K562 (cell line): ENCODE data around the gene PPP6C. TPM values are rescaled to one million over a fixed set of nuclear protein-coding genes. Genes with fewer than 3 reads are reported as not detected.

ENCODE experiments used
- CBFA2T3 ChIP-seq: fragments of 450-650 bp; IDR thresholded peaks from 2 replicates; pipeline ENCODE4 v1.6.1; 2017
- CCNT2 ChIP-seq: IDR thresholded peaks from 2 replicates; pipeline ENCODE4 v1.6.1; 2011; ENCODE audit warnings: borderline replicate concordance, low read depth, mild to moderate bottlenecking, moderate library complexity, mixed read lengths, low read length; ENCODE audit not compliant: insufficient read length; ENCODE audit errors: extremely low read depth
- CEBPB ChIP-seq: fragments of 450-650 bp; IDR thresholded peaks from 2 replicates; pipeline ENCODE4 v1.6.1; 2016; ENCODE audit warnings: missing genetic modification characterization, missing compliant biosample characterization
- DACH1 ChIP-seq: fragments of 450-650 bp; IDR thresholded peaks from 2 replicates; pipeline ENCODE4 v1.6.1; 2018; ENCODE audit not compliant: partially characterized antibody
- ELF4 ChIP-seq: fragments of 450-650 bp; formaldehyde crosslinking; IDR thresholded peaks from 2 replicates; pipeline ENCODE4 v1.4.0; 2022; ENCODE audit warnings: missing genetic modification characterization
- FIP1L1 ChIP-seq: fragments of 200-400 bp; formaldehyde crosslinking; IDR thresholded peaks from 2 replicates; pipeline ENCODE4 v1.6.1; 2018; ENCODE audit warnings: mild to moderate bottlenecking, low read depth, low read length; ENCODE audit not compliant: poor library complexity, severe bottlenecking
- GABPB2 ChIP-seq: fragments of 250-450 bp; sonication (Bioruptor Pico); conservative IDR thresholded peaks from 2 replicates; pipeline ENCODE4 v1.5.1; 2021; ENCODE audit warnings: mild to moderate bottlenecking
- HCFC1 ChIP-seq: IDR thresholded peaks from 2 replicates; pipeline ENCODE4 v1.6.1; 2012; ENCODE audit warnings: low read depth, low read length, improper control_type of control experiment
- HDAC1 ChIP-seq, 2 experiments: fragments of 450-650 bp; IDR thresholded peaks; 2 replicates each; pipeline ENCODE4 v1.6.1; 2016 to 2017; ENCODE audit warnings: inconsistent platforms in 1 of 2, mild to moderate bottlenecking in 1 of 2, moderate library complexity in 1 of 2
- HNRNPLL ChIP-seq: fragments of 200-400 bp; formaldehyde crosslinking; IDR thresholded peaks from 2 replicates; pipeline ENCODE4 v1.6.1; 2017; ENCODE audit warnings: low read length, low read depth, mild to moderate bottlenecking; ENCODE audit not compliant: poor library complexity, severe bottlenecking
- LCOR ChIP-seq: sonication (generic); formaldehyde crosslinking; IDR thresholded peaks from 2 replicates; pipeline ENCODE4 v1.8.0; 2022; ENCODE audit warnings: mild to moderate bottlenecking, missing genetic modification reagents
- MTA1 ChIP-seq: fragments of 450-650 bp; IDR thresholded peaks from 2 replicates; pipeline ENCODE4 v1.6.1; 2017; ENCODE audit warnings: borderline replicate concordance
- NEUROD1 ChIP-seq: fragments of 150-350 bp; IDR thresholded peaks from 2 replicates; pipeline ENCODE4 v1.6.1; 2014; ENCODE audit warnings: borderline replicate concordance, low read length, low read depth; ENCODE audit not compliant: partially characterized antibody
- POLR2A ChIP-seq: fragments of 450-650 bp; conservative IDR thresholded peaks from 2 replicates; pipeline ENCODE4 v1.6.1; 2016
- POLR2AphosphoS5 ChIP-seq: IDR thresholded peaks from 2 replicates; pipeline ENCODE4 v1.6.1; 2011; ENCODE audit warnings: mild to moderate bottlenecking, low read depth, low read length, moderate library complexity; ENCODE audit not compliant: control insufficient read depth, insufficient read depth
- RNF2 ChIP-seq: sonication (generic); IDR thresholded peaks from 2 replicates; pipeline ENCODE4 v1.6.1; 2016
- SMAD3 ChIP-seq: fragments of 450-650 bp; formaldehyde crosslinking; conservative IDR thresholded peaks from 2 replicates; pipeline ENCODE4 v1.4.0; 2020; ENCODE audit warnings: mild to moderate bottlenecking
- SMAD4 ChIP-seq: fragments of 250-450 bp; sonication (Bioruptor Pico); conservative IDR thresholded peaks from 2 replicates; pipeline ENCODE4 v1.8.0; 2021; ENCODE audit warnings: inconsistent platforms, mild to moderate bottlenecking, moderate library complexity
- SP1 ChIP-seq: sonication (generic); formaldehyde crosslinking; IDR thresholded peaks from 2 replicates; pipeline ENCODE4 v1.8.1; 2022; ENCODE audit warnings: mild to moderate bottlenecking, missing genetic modification reagents
- TCF3 ChIP-seq: sonication (generic); formaldehyde crosslinking; IDR thresholded peaks from 2 replicates; pipeline ENCODE4 v1.4.0; 2020; ENCODE audit warnings: mild to moderate bottlenecking, missing genetic modification reagents
- ZFP30 ChIP-seq: fragments of 250-450 bp; sonication (Bioruptor Pico); IDR thresholded peaks from 2 replicates; pipeline ENCODE4 v1.8.0; 2022; ENCODE audit warnings: moderate library complexity, mild to moderate bottlenecking, inconsistent platforms, borderline replicate concordance
- ZNF830 ChIP-seq: fragments of 250-450 bp; sonication (Bioruptor Pico); IDR thresholded peaks from 2 replicates; pipeline ENCODE4 v1.5.0; 2021; ENCODE audit warnings: mild to moderate bottlenecking
- polyA plus RNA-seq, 8 experiments: library from polyadenylated mRNA; depleted of rRNA in 4 of 8; stranded (reverse) in 5 of 8; unstranded in 3 of 8; fragments of >200 nt; fragmentation: Nextera tagmentation in 2 of 8; fragmentation: Illumina TruSeq in 1 of 8; extraction: Ambion mirVana in 2 of 8; extraction: Trizol in 1 of 8; gene quantifications; 2 replicates each; pipeline versions ENCODE4 v1.2.1 to v1.2.3, GENCODE V29; 2011 to 2014; ENCODE audit warnings: inconsistent platforms in 1 of 8, missing spikeins in 1 of 8
- total RNA-seq, 7 experiments: library from RNA; depleted of rRNA in 6 of 7; stranded (reverse); fragments of >200 nt in 6 of 7; fragmentation: Illumina TruSeq in 2 of 7; extraction: Trizol in 2 of 7; gene quantifications; 2 replicates each; pipeline versions ENCODE4 v1.2.1 to v1.2.3, GENCODE V29; 2011 to 2021; ENCODE audit warnings: low replicate concordance in 1 of 7
- TF ChIP-seq, protein P1 (sequence below): sonication (generic); formaldehyde crosslinking; IDR thresholded peaks from 2 replicates; pipeline ENCODE4 v1.8.0; 2022; ENCODE audit warnings: mild to moderate bottlenecking, missing genetic modification reagents
- TF ChIP-seq, protein P2 (sequence below), 2 experiments: fragments of 450-650 bp; conservative IDR thresholded peaks; 2 replicates each; pipeline ENCODE4 v1.6.1; 2017; ENCODE audit warnings: mild to moderate bottlenecking in 2 of 2, moderate library complexity in 2 of 2

PPP6C gene
- total and polyA plus RNA-seq, 9 of the 15 experiments (the other 6 are each of a cell fraction or from before 2014, with no cell fraction given): 18.8 to 44.8 (median 38.3) TPM

GRCh38 chr9:125200216-125201047 is 10.8 kb upstream of the PPP6C start, which contains the start of gene RABEPK (continued):
- TF ChIP-seq LCOR (CRISPR knock-in tag) (peak; percentile 53), ZNF830 (CRISPR knock-in tag) (peak; percentile 78; the same call in 1 of the 2 replicates), POLR2AphosphoS5 (peak; percentile 90), HNRNPLL (peak; percentile 53), HCFC1 (peak; percentile 49; the same call in 1 of the 2 replicates), CBFA2T3 (no peak), GABPB2 (CRISPR knock-in tag) (no peak), ELF4 (CRISPR knock-in tag) (peak; percentile 63; the same call in 1 of the 2 replicates), SMAD3 (CRISPR knock-in tag) (peak; percentile 65; the same call in 1 of the 2 replicates), FIP1L1 (peak; percentile 50), CEBPB (peak; percentile 97), MTA1 (no peak), SP1 (peak; percentile 81), ZFP30 (CRISPR knock-in tag) (no peak), NEUROD1 (peak; percentile 27), CCNT2 (peak; percentile 59), RNF2 (peak; percentile 48; the same call in 1 of the 2 replicates), POLR2A (peak; percentile 95), HDAC1 (IDR thresholded peaks at IDR 0.05) (peak in 1 of 2 experiments; percentile 98; a peak in 3 of 4 replicates), DACH1 (peak; percentile 38), TCF3 (peak; percentile 8; the same call in 1 of the 2 replicates), SMAD4 (CRISPR knock-in tag) (peak; percentile 14; the same call in 1 of the 2 replicates)
- TF ChIP-seq, protein P1, sequence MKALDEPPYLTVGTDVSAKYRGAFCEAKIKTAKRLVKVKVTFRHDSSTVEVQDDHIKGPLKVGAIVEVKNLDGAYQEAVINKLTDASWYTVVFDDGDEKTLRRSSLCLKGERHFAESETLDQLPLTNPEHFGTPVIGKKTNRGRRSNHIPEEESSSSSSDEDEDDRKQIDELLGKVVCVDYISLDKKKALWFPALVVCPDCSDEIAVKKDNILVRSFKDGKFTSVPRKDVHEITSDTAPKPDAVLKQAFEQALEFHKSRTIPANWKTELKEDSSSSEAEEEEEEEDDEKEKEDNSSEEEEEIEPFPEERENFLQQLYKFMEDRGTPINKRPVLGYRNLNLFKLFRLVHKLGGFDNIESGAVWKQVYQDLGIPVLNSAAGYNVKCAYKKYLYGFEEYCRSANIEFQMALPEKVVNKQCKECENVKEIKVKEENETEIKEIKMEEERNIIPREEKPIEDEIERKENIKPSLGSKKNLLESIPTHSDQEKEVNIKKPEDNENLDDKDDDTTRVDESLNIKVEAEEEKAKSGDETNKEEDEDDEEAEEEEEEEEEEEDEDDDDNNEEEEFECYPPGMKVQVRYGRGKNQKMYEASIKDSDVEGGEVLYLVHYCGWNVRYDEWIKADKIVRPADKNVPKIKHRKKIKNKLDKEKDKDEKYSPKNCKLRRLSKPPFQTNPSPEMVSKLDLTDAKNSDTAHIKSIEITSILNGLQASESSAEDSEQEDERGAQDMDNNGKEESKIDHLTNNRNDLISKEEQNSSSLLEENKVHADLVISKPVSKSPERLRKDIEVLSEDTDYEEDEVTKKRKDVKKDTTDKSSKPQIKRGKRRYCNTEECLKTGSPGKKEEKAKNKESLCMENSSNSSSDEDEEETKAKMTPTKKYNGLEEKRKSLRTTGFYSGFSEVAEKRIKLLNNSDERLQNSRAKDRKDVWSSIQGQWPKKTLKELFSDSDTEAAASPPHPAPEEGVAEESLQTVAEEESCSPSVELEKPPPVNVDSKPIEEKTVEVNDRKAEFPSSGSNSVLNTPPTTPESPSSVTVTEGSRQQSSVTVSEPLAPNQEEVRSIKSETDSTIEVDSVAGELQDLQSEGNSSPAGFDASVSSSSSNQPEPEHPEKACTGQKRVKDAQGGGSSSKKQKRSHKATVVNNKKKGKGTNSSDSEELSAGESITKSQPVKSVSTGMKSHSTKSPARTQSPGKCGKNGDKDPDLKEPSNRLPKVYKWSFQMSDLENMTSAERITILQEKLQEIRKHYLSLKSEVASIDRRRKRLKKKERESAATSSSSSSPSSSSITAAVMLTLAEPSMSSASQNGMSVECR (CRISPR knock-in tag): peak; percentile 90
- TF ChIP-seq, protein P2, sequence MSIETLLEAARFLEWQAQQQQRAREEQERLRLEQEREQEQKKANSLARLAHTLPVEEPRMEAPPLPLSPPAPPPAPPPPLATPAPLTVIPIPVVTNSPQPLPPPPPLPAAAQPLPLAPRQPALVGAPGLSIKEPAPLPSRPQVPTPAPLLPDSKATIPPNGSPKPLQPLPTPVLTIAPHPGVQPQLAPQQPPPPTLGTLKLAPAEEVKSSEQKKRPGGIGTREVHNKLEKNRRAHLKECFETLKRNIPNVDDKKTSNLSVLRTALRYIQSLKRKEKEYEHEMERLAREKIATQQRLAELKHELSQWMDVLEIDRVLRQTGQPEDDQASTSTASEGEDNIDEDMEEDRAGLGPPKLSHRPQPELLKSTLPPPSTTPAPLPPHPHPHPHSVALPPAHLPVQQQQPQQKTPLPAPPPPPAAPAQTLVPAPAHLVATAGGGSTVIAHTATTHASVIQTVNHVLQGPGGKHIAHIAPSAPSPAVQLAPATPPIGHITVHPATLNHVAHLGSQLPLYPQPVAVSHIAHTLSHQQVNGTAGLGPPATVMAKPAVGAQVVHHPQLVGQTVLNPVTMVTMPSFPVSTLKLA (conservative IDR thresholded peaks at IDR 0.05): peak; percentile 98 to 99
